GM23338 (cell line): Measurements from ENCODE around the gene SLC5A11. TPM values are rescaled to one million over a fixed set of nuclear protein-coding genes. Genes with fewer than 3 reads are reported as not detected.

Source experiments
- ATAC-seq: fragments of 200-7000 bp; cut with Tn5 transposase; 3 replicates; pipeline ENCODE4 v1.9.1; 2020
- DNase-seq: peaks from one replicate; pipeline ENCODE4 v3.0.0-alpha.2; 2015; ENCODE audit warnings: low spot score
- H2AFZ ChIP-seq: fragments of 200-600 bp; sonication (generic); 2 replicates; pipeline ENCODE4 v1.8.0; 2016; ENCODE audit warnings: antibody characterized with exemption, mild to moderate bottlenecking, moderate library complexity
- H3F3A ChIP-seq: fragments of 200-600 bp; sonication (generic); replicated peaks from 2 replicates; pipeline ENCODE4 v1.8.0; 2017; ENCODE audit warnings: antibody characterized with exemption, mixed run types, low read depth
- H3K27ac ChIP-seq: fragments of 200-600 bp; sonication (generic); 2 replicates; pipeline ENCODE4 v1.6.1; 2016; ENCODE audit warnings: low read depth
- H3K27me3 ChIP-seq: fragments of 200-600 bp; sonication (generic); 2 replicates; pipeline ENCODE4 v1.8.0; 2016; ENCODE audit warnings: mild to moderate bottlenecking, mixed run types, moderate library complexity; ENCODE audit not compliant: insufficient read depth
- H3K36me3 ChIP-seq: fragments of 200-600 bp; sonication (generic); 2 replicates; pipeline ENCODE4 v1.8.0; 2016; ENCODE audit warnings: mild to moderate bottlenecking; ENCODE audit not compliant: insufficient read depth
- H3K4me1 ChIP-seq: fragments of 200-600 bp; sonication (generic); 2 replicates; pipeline ENCODE4 v1.8.0; 2016; ENCODE audit warnings: mild to moderate bottlenecking, moderate library complexity; ENCODE audit not compliant: insufficient read depth
- H3K4me2 ChIP-seq: fragments of 200-600 bp; sonication (generic); 2 replicates; pipeline ENCODE4 v1.7.1; 2017; ENCODE audit warnings: mixed run types
- H3K4me3 ChIP-seq: fragments of 200-600 bp; sonication (generic); 2 replicates; pipeline ENCODE4 v1.6.1; 2016; ENCODE audit warnings: mixed run types
- H3K79me2 ChIP-seq: fragments of 200-600 bp; sonication (generic); replicated peaks from 2 replicates; pipeline ENCODE4 v1.8.0; 2017; ENCODE audit warnings: mild to moderate bottlenecking; ENCODE audit not compliant: insufficient read depth
- H3K9me2 ChIP-seq: fragments of 200-600 bp; sonication (generic); 2 replicates; pipeline ENCODE4 v1.8.0; 2017; ENCODE audit not compliant: insufficient read depth
- H4K20me1 ChIP-seq: fragments of 200-600 bp; sonication (generic); replicated peaks from 2 replicates; pipeline ENCODE4 v1.8.0; 2017; ENCODE audit warnings: mild to moderate bottlenecking; ENCODE audit not compliant: insufficient read depth
- H3K27ac Mint-ChIP-seq: 2 replicates; pipeline ENCODE4 v1.8.0; 2020; ENCODE audit warnings: inconsistent platforms, mild to moderate bottlenecking, moderate library complexity, mixed read lengths
- H3K27me3 Mint-ChIP-seq: 3 replicates; pipeline ENCODE4 v1.8.0; 2022; ENCODE audit warnings: low read depth, mild to moderate bottlenecking, moderate library complexity, mixed read lengths, inconsistent platforms; ENCODE audit not compliant: insufficient read depth, poor library complexity
- H3K36me3 Mint-ChIP-seq: 3 replicates; pipeline ENCODE4 v1.8.0; 2021; ENCODE audit warnings: low read depth, mild to moderate bottlenecking, inconsistent platforms, moderate library complexity, mixed read lengths
- H3K4me1 Mint-ChIP-seq: 3 replicates; pipeline ENCODE4 v1.8.0; 2020; ENCODE audit warnings: mild to moderate bottlenecking, inconsistent platforms, mixed read lengths
- H3K4me3 Mint-ChIP-seq: 3 replicates; pipeline ENCODE4 v1.8.0; 2021; ENCODE audit warnings: moderate library complexity, mild to moderate bottlenecking, inconsistent platforms, mixed read lengths
- H3K9me3 Mint-ChIP-seq: 3 replicates; pipeline ENCODE4 v1.8.0; 2020; ENCODE audit warnings: moderate library complexity, mild to moderate bottlenecking, inconsistent platforms, mixed read lengths
- CREB1 ChIP-seq: fragments of 250-450 bp; sonication (Bioruptor Pico); IDR thresholded peaks from 2 replicates; pipeline ENCODE4 v1.5.0; 2020; ENCODE audit warnings: low read depth, mild to moderate bottlenecking, moderate library complexity
- CTCF ChIP-seq, 2 experiments: fragments of 200-600 bp in 1 of 2; sonication (generic) in 1 of 2; conservative IDR thresholded peaks; 2 replicates each; pipeline versions ENCODE4 v1.5.1 to v1.6.1; 2016 to 2017; ENCODE audit warnings: antibody characterized with exemption in 2 of 2, low read depth in 2 of 2, mild to moderate bottlenecking in 2 of 2, moderate library complexity in 1 of 2
- ETS1 ChIP-seq: IDR thresholded peaks from 2 replicates; pipeline ENCODE4 v1.6.1; 2016; ENCODE audit warnings: antibody characterized with exemption
- EZH2 ChIP-seq: fragments of 200-600 bp; sonication (generic); IDR thresholded peaks from one replicate; pipeline ENCODE4 v1.8.0; 2017; ENCODE audit warnings: antibody characterized with exemption, mild to moderate bottlenecking, low read depth; ENCODE audit not compliant: unreplicated experiment
- EZH2phosphoT487 ChIP-seq: fragments of 200-600 bp; sonication (generic); IDR thresholded peaks from one replicate; pipeline ENCODE4 v1.8.1; 2018; ENCODE audit warnings: antibody characterized with exemption; ENCODE audit not compliant: unreplicated experiment
- JUNB ChIP-seq: IDR thresholded peaks from one replicate; pipeline ENCODE4 v1.6.1; 2016; ENCODE audit warnings: antibody characterized with exemption; ENCODE audit not compliant: unreplicated experiment
- NANOG ChIP-seq: IDR thresholded peaks from 2 replicates; pipeline ENCODE4 v1.6.1; 2016; ENCODE audit warnings: antibody characterized with exemption, borderline replicate concordance
- POLR2AphosphoS5 ChIP-seq: IDR thresholded peaks from 2 replicates; pipeline ENCODE4 v1.6.1; 2016; ENCODE audit warnings: antibody characterized with exemption, low read depth
- REST ChIP-seq: IDR thresholded peaks from one replicate; pipeline ENCODE4 v1.6.1; 2018; ENCODE audit warnings: antibody characterized with exemption; ENCODE audit not compliant: unreplicated experiment
- STAT1 ChIP-seq: IDR thresholded peaks from one replicate; pipeline ENCODE4 v1.6.1; 2016; ENCODE audit warnings: antibody characterized with exemption; ENCODE audit not compliant: unreplicated experiment
- ZNF114 ChIP-seq: fragments of 250-450 bp; sonication (Bioruptor Pico); IDR thresholded peaks from 2 replicates; pipeline ENCODE4 v1.5.0; 2020; ENCODE audit warnings: mild to moderate bottlenecking, moderate library complexity
- ZNF331 ChIP-seq: fragments of 250-450 bp; sonication (Bioruptor Pico); IDR thresholded peaks from 2 replicates; pipeline ENCODE4 v1.5.0; 2020; ENCODE audit warnings: low read depth, mild to moderate bottlenecking, moderate library complexity
- ZNF462 ChIP-seq: fragments of 250-450 bp; sonication (Bioruptor Pico); IDR thresholded peaks from 2 replicates; pipeline ENCODE4 v1.5.0; 2020; ENCODE audit warnings: mild to moderate bottlenecking, moderate library complexity
- polyA plus RNA-seq: library from polyadenylated mRNA; unstranded; fragments of >200 nt; fragmentation: Nextera tagmentation; extraction: Ambion mirVana; gene quantifications from 2 replicates; pipeline ENCODE4 v1.2.1, GENCODE V29; 2016
- total RNA-seq: library from RNA; depleted of rRNA; stranded (reverse); fragments of >200 nt; shearing (Covaris generic); gene quantifications from 2 replicates; pipeline ENCODE4 v1.2.3, GENCODE V29; 2014

Gene SLC5A11
- total and polyA plus RNA-seq, 2 experiments from 2014 or later = 0.07 TPM; not detected in 1

- TF ChIP-seq REST = no peak
- TF ChIP-seq ZNF331 = no peak
- no peak for TF ChIP-seq STAT1
- TF ChIP-seq CREB1 = no peak
- TF ChIP-seq EZH2 = no peak
- no peak for TF ChIP-seq CTCF (conservative IDR thresholded peaks at IDR 0.05; ENCODE audit: low read depth in 2 of 2)
- TF ChIP-seq JUNB = no peak
- no peak for TF ChIP-seq NANOG
- TF ChIP-seq EZH2phosphoT487 = no peak
- TF ChIP-seq ZNF114 (CRISPR knock-in tag) = no peak
- no peak for TF ChIP-seq POLR2AphosphoS5
- no peak for TF ChIP-seq ETS1
- TF ChIP-seq ZNF462 (CRISPR knock-in tag) = no peak
- ATAC-seq (no peak), DNase-seq (no peak)
- Histone ChIP-seq H3K27me3 (no peaks in the 10 kb centered on the region), H3K9me2 (no peaks in the 10 kb centered on the region), H3F3A (peaks cover 32% of the 10 kb centered on the region), H3K4me2 (no peak overlapping the region), H4K20me1 (peaks cover 49% of the 10 kb centered on the region), H3K4me3 (no peak overlapping the region), H3K4me1 (no peaks in the 10 kb centered on the region), H3K27ac (0 out of 2 replicates have a peak overlapping the region, but pooled peaks have one; percentile 20), H3K36me3 (peaks cover 93% of the 10 kb centered on the region), H3K79me2 (peaks cover 9% of the 10 kb centered on the region), H2AFZ (no peak overlapping the region)
- Mint-ChIP-seq H3K27ac (no peak overlapping the region), H3K4me1 (no peaks in the 10 kb centered on the region), H3K27me3 (peaks cover 2% of the 10 kb centered on the region), H3K9me3 (no peaks in the 10 kb centered on the region), H3K36me3 (peaks cover 91% of the 10 kb centered on the region), H3K4me3 (no peak overlapping the region)
Measured at GRCh38 chr16:24815021-24815420, 30.7 kb upstream of the SLC5A11 start.
